Measurements from ENCODE around the gene KLF2.

KLF2 gene

DNA sequence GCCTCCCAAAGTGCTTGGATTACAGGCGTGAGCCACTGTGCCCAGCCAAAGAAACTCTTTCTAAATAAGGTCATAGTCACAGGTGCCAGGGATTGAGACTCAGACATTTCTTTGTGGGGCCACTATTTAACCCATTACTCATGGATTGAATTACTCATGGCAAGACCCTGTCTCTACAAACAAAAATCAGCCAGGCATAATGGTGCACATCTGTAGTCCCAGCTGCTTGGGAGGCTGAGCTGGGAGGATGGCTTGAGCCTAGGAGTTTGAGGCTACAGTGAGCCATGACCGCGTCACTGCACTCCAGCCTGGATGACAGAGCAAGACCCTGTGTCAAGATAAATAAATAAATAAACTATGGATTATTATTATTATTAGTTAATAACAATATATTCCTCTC, 3.6 kb upstream of the KLF2 start:
- DNase-seq (ENCODE audit: low read depth, low spot score), result no peak
- no peak overlapping the region for H3K4me3 ChIP-seq
- no peaks in the 10 kb centered on the region for H3K36me3 ChIP-seq (ENCODE audit: insufficient read depth, low read length)
- no peaks in the 10 kb centered on the region for H3K9me3 ChIP-seq (ENCODE audit: low read depth, low read length)
- no peak overlapping the region for H3K9ac ChIP-seq (ENCODE audit: insufficient read length)
- no peak overlapping the region for H3K27ac ChIP-seq
- TF ChIP-seq FOXP2 (optimal IDR thresholded peaks at IDR 0.05; ENCODE audit: control extremely low read depth, extremely low read length, insufficient read depth) (no peak), POLR2AphosphoS5 (IDR thresholded peaks at IDR 0.05; ENCODE audit: borderline replicate concordance, low read depth, low read length) (no peak)

DNA sequence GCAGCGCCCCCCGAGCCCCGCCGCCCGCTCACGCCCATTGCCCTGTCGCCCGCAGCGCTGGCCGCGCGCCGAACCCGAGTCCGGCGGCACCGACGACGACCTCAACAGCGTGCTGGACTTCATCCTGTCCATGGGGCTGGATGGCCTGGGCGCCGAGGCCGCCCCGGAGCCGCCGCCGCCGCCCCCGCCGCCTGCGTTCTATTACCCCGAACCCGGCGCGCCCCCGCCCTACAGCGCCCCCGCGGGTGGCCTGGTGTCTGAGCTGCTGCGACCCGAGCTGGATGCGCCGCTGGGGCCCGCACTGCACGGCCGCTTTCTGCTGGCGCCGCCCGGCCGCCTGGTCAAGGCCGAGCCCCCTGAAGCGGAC, 518 bp downstream of the KLF2 start:
- H3K9me3 ChIP-seq (ENCODE audit: low read depth, low read length), result no peaks in the 10 kb centered on the region
- no peak overlapping the region for H3K27ac ChIP-seq
- H3K4me3 ChIP-seq, result peak overlapping the region; percentile 85
- no peaks in the 10 kb centered on the region for H3K36me3 ChIP-seq (ENCODE audit: insufficient read depth, low read length)
- peak overlapping the region; percentile 60 for H3K9ac ChIP-seq (ENCODE audit: insufficient read length)
- no peak for DNase-seq (ENCODE audit: low read depth, low spot score)
- no peak for TF ChIP-seq POLR2AphosphoS5 (IDR thresholded peaks at IDR 0.05; ENCODE audit: borderline replicate concordance, low read depth, low read length)

GRCh38 chr19:16325641-16326400, 1.2 kb downstream of the KLF2 start:
- no peaks in the 10 kb centered on the region for H3K9me3 ChIP-seq (ENCODE audit: low read depth, low read length)
- peak overlapping the region; percentile 74 for H3K4me3 ChIP-seq
- H3K36me3 ChIP-seq (ENCODE audit: insufficient read depth, low read length), result no peaks in the 10 kb centered on the region
- H3K27ac ChIP-seq, result no peak overlapping the region
- H3K9ac ChIP-seq (ENCODE audit: insufficient read length), result peak overlapping the region; percentile 45
- DNase-seq (ENCODE audit: low read depth, low spot score), result no peak
- no peak for TF ChIP-seq POLR2AphosphoS5 (IDR thresholded peaks at IDR 0.05; ENCODE audit: borderline replicate concordance, low read depth, low read length)
- TF ChIP-seq FOXP2 (optimal IDR thresholded peaks at IDR 0.05; ENCODE audit: control extremely low read depth, extremely low read length, insufficient read depth), result no peak
- no peak for TF ChIP-seq EZH2 (IDR thresholded peaks at IDR 0.05)

- peak overlapping the region; percentile 74 for H3K4me3 ChIP-seq
- TF ChIP-seq EZH2 (IDR thresholded peaks at IDR 0.05) (no peak), FOXP2 (optimal IDR thresholded peaks at IDR 0.05; ENCODE audit: control extremely low read depth, extremely low read length, insufficient read depth) (no peak), POLR2AphosphoS5 (IDR thresholded peaks at IDR 0.05; ENCODE audit: borderline replicate concordance, low read depth, low read length) (no peak)
- no peak for DNase-seq (ENCODE audit: low read depth, low spot score)
- H3K36me3 ChIP-seq (ENCODE audit: insufficient read depth, low read length), result no peaks in the 10 kb centered on the region
- H3K9me3 ChIP-seq (ENCODE audit: low read depth, low read length), result no peaks in the 10 kb centered on the region
- no peak overlapping the region for H3K27ac ChIP-seq
- H3K9ac ChIP-seq (ENCODE audit: insufficient read length), result no peak overlapping the region
Observed at GRCh38 chr19:16326401-16327168, 2.0 kb downstream of the KLF2 start.

DNA sequence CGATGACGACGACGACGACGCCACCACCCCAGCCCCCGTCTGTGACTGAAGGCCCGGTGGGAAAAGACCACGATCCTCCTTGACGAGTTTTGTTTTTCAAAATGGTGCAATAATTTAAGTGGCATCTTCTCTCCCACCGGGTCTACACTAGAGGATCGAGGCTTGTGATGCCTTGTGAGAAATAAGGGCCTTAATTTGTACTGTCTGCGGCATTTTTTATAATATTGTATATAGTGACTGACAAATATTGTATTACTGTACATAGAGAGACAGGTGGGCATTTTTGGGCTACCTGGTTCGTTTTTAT, 2.5 kb downstream of the KLF2 start:
- no peak for DNase-seq (ENCODE audit: low read depth, low spot score)
- TF ChIP-seq EZH2 (IDR thresholded peaks at IDR 0.05) (no peak), FOXP2 (optimal IDR thresholded peaks at IDR 0.05; ENCODE audit: control extremely low read depth, extremely low read length, insufficient read depth) (no peak), POLR2AphosphoS5 (IDR thresholded peaks at IDR 0.05; ENCODE audit: borderline replicate concordance, low read depth, low read length) (no peak)
- Histone ChIP-seq H3K9ac (ENCODE audit: insufficient read length) (no peak overlapping the region), H3K36me3 (ENCODE audit: insufficient read depth, low read length) (no peaks in the 10 kb centered on the region), H3K27ac (no peak overlapping the region), H3K4me3 (no peak overlapping the region), H3K9me3 (ENCODE audit: low read depth, low read length) (no peaks in the 10 kb centered on the region)

- H3K4me3 ChIP-seq, result no peak overlapping the region
- no peak overlapping the region for H3K9ac ChIP-seq (ENCODE audit: insufficient read length)
- H3K9me3 ChIP-seq (ENCODE audit: low read depth, low read length), result no peaks in the 10 kb centered on the region
- TF ChIP-seq EZH2 (IDR thresholded peaks at IDR 0.05) (no peak), FOXP2 (optimal IDR thresholded peaks at IDR 0.05; ENCODE audit: control extremely low read depth, extremely low read length, insufficient read depth) (no peak), POLR2AphosphoS5 (IDR thresholded peaks at IDR 0.05; ENCODE audit: borderline replicate concordance, low read depth, low read length) (no peak)
- H3K36me3 ChIP-seq (ENCODE audit: insufficient read depth, low read length), result no peaks in the 10 kb centered on the region
- H3K27ac ChIP-seq, result no peak overlapping the region
- no peak for DNase-seq (ENCODE audit: low read depth, low spot score)
Observed at GRCh38 chr19:16327501-16327900, 2.9 kb downstream of the KLF2 start.

DNA sequence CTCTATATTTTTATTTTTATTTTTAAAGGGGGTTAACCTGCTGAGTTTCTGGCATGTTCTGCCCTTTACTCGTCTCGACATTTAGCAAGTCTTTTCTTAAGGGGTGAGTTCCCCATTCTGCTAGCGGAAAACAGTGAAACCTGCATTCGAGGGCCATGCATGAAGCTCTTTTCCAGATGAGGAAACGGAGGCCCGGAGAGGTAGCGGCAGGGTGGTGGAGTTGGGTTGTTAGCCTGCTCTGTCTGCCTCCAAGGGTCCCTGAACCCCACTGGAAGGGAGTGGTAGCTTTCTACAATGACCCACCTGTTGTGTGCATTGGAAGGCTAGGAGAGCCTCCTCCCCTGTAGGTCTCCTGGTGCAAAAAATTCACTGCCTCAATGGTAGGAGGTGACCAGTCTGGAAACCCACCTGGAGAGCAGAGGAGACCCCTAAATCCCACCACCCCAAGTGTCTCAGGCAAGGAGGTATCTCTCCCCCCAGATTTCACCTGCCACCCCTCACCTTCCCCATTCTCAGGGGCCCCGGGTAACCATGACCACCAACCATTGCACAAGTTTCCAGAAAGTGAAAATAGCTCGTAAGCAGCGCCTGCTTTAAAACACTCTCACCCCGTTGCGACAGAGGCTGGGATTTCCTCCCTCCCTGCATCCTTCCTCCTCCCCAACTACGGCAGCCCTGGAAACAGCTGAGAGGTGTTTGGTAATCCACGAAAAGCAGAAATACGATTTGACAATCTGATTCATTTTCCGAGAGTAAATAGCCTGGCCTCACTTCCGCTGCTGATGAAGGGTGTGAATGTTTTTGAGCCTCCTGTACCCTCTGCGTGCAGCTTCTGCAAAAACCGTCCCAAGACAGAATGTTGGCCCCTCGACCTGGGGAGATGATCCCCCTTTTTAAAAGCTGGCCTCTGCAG, 3.5 kb downstream of the KLF2 start:
- Histone ChIP-seq H3K4me3 (no peak overlapping the region), H3K9ac (ENCODE audit: insufficient read length) (no peak overlapping the region)

DNA sequence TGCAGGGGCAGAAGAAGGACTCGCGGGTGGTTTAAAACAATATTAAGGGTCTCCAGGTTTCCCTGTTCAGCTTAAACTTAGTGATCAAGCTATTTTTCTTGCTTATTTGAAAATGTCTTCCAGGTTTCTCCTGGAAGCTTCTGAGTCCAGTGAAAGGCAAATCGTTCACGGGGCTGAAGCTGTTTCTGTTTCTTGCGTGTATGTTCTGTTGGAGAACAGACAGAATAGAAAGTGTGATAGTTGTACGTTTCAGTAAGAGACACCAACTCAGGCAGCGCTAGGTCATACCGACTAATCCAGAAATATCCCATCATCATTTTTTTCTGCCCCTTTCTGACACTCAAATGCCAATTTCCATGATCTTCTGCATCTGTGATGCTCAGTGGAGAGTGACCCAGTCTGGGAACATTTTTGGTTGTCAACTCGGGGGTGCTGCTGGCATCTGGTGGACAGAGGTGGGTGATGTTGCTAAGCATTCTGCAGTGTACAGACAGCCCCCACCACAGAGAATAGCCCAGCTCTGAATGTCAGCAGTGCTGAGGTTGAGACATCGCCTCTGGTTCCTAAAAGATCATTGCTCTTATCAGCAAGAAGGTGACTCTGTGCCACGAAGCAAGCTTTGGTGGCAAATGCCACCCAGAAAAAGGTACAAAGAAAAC, 4.3 kb downstream of the KLF2 start:
- Histone ChIP-seq H3K36me3 (ENCODE audit: insufficient read depth, low read length) (no peaks in the 10 kb centered on the region), H3K9me3 (ENCODE audit: low read depth, low read length) (no peaks in the 10 kb centered on the region), H3K9ac (ENCODE audit: insufficient read length) (no peak overlapping the region), H3K4me3 (no peak overlapping the region), H3K27ac (peak overlapping the region; percentile 50; the same call in 1 of the 2 replicates)
- TF ChIP-seq FOXP2 (optimal IDR thresholded peaks at IDR 0.05; ENCODE audit: control extremely low read depth, extremely low read length, insufficient read depth), result no peak
- no peak for TF ChIP-seq EZH2 (IDR thresholded peaks at IDR 0.05)
- no peak for TF ChIP-seq POLR2AphosphoS5 (IDR thresholded peaks at IDR 0.05; ENCODE audit: borderline replicate concordance, low read depth, low read length)
- no peak for DNase-seq (ENCODE audit: low read depth, low spot score)

More for the DNA sequence above, 3.5 kb downstream of the KLF2 start:
- no peak for DNase-seq (ENCODE audit: low read depth, low spot score)
- Histone ChIP-seq H3K36me3 (ENCODE audit: insufficient read depth, low read length) (no peaks in the 10 kb centered on the region), H3K27ac (peak overlapping the region; percentile 50; the same call in 1 of the 2 replicates), H3K9me3 (ENCODE audit: low read depth, low read length) (no peaks in the 10 kb centered on the region)
- no peak for TF ChIP-seq EZH2 (IDR thresholded peaks at IDR 0.05)
- no peak for TF ChIP-seq POLR2AphosphoS5 (IDR thresholded peaks at IDR 0.05; ENCODE audit: borderline replicate concordance, low read depth, low read length)

Data from SK-N-MC (cell line).